Skin of body (tissue), 2 donors: ENCODE results near the gene TSHB. TPM values are rescaled to one million over a fixed set of nuclear protein-coding genes. Genes with fewer than 3 reads are reported as not detected.
"Not testable (repeated sequence)": the region's sequence is repeated elsewhere in the genome, so short reads cannot be mapped to it uniquely, and the experiment has no call there.

ENCODE experiments used
- DNase-seq: peaks from one replicate; lab custom pipeline; 2025; lab: John Stamatoyannopoulos, UW
- total RNA-seq: library from RNA; depleted of rRNA; stranded (reverse); fragments of >200 nt; gene quantifications from one replicate; pipeline ENCODE4 v1.2.3, GENCODE V29; 2014

TSHB gene
- total RNA-seq = not detected

- no peak for DNase-seq
Observed at GRCh38 chr1:115029526-115029925, at the start of gene TSHB. Gene TSHB, plus strand, starts transcription at chr1:115029826. Its CDS starts 3,537 bp downstream, at chr1:115033363.

- no peak for DNase-seq
Observed at GRCh38 chr1:114982251-114982650, 47.4 kb upstream of the TSHB start.

- no peak for DNase-seq
Observed at GRCh38 chr1:114986286-114986685, 43.3 kb upstream of the TSHB start.

- no peak for DNase-seq
Observed at GRCh38 chr1:114988095-114988494, 41.5 kb upstream of the TSHB start.

GRCh38 chr1:114997510-114998289 is 31.9 kb upstream of the TSHB start:
- no peak for DNase-seq

- no peak for DNase-seq
Observed at GRCh38 chr1:115006191-115006590, 23.4 kb upstream of the TSHB start.

GRCh38 chr1:115012006-115012405 is 17.6 kb upstream of the TSHB start:
- no peak for DNase-seq

GRCh38 chr1:115012434-115012833 is 17.2 kb upstream of the TSHB start:
- DNase-seq = no peak

GRCh38 chr1:115013792-115014191 is 15.8 kb upstream of the TSHB start:
- no peak for DNase-seq

- DNase-seq = not testable (repeated sequence)
Observed at GRCh38 chr1:115019549-115019948, 10.1 kb upstream of the TSHB start.

- DNase-seq = no peak
Observed at GRCh38 chr1:115021145-115021544, 8.5 kb upstream of the TSHB start.

GRCh38 chr1:115023593-115023992 is 6.0 kb upstream of the TSHB start:
- DNase-seq = no peak

GRCh38 chr1:115031595-115031994 is 2.0 kb downstream of the TSHB start:
- no peak for DNase-seq

- no peak for DNase-seq
Observed at GRCh38 chr1:115035652-115036051, 6.0 kb downstream of the TSHB start.

GRCh38 chr1:115036814-115037507 is 7.3 kb downstream of the TSHB start:
- no peak for DNase-seq

- DNase-seq = no peak
Observed at GRCh38 chr1:115040501-115040900, 10.9 kb downstream of the TSHB start.

- DNase-seq = no peak
Observed at GRCh38 chr1:115041654-115042053, 12.0 kb downstream of the TSHB start.

- DNase-seq = no peak
Observed at GRCh38 chr1:115046751-115047150, 17.1 kb downstream of the TSHB start.

- no peak for DNase-seq
Observed at GRCh38 chr1:115051850-115052249, 22.2 kb downstream of the TSHB start.

- DNase-seq = no peak
Observed at GRCh38 chr1:115052454-115053083, 22.9 kb downstream of the TSHB start.

GRCh38 chr1:115056395-115056798 is 26.8 kb downstream of the TSHB start:
- DNase-seq = no peak

- DNase-seq = no peak
Observed at GRCh38 chr1:115057661-115058254, 28.1 kb downstream of the TSHB start.
